Eye (tissue), 1 donor: ENCODE data around the gene HIRA.
"Not testable (repeated sequence)": the region's sequence is repeated elsewhere in the genome, so short reads cannot be mapped to it uniquely, and the experiment has no call there.

ENCODE experiments used
- DNase-seq: peaks from one replicate; pipeline ENCODE4 v3.0.0-alpha.2; 2015

Gene HIRA

DNA sequence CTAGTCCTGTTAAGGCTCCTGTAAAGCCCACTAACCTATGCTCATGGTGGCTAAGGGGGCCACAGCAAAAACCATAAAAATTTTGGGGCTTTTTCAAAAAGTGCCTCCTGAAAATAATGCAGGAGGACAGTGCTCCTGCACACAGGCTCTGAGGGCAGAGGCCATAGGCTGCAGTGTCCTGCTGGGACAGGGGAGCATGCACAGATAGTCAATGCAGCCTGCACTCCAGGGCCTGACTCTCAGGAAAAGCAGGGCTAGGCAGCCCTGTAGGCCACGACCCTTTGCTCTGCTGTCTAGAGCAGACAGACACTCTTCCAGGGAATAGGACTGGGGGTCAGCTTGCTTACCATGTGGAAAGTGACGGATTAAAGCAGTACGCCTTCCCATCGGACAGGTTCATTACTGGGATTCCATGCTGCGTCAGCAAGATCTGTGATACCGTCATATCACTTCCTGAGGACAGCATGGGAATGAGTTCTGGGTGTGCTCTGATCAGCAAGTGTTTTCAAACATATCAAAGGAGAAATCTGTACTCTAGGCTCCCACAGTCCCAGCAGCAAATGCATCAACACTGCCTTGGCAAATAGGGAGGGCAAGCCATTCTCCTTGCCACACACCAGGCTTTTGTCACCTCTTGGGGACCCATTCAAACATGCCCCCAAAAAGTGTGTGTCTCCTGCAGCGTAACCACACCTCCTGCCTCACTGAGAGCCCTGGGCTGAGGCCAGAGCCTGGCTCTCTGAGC is 75.9 kb downstream of the HIRA start:
- DNase-seq: no peak

DNA sequence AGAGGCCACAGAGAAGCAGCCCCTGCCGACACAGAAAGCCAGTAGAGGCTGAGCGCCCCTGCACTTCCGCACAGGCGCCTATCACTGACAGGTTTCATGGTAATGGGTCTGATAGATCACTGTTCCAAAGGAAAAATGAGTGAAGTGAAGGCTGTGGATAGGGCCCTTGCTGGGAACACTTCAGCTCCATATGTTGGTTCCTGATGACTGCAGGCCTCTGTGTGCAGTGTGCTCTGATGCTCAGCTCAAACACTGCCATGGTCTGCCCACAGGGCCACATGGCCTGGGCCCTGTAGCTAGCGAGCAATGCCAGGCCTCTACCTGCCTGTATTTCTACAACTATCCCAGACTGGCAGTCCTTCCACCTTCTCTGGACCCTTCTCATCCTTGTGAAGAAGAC is 77.3 kb downstream of the HIRA start:
- no peak for DNase-seq

DNA sequence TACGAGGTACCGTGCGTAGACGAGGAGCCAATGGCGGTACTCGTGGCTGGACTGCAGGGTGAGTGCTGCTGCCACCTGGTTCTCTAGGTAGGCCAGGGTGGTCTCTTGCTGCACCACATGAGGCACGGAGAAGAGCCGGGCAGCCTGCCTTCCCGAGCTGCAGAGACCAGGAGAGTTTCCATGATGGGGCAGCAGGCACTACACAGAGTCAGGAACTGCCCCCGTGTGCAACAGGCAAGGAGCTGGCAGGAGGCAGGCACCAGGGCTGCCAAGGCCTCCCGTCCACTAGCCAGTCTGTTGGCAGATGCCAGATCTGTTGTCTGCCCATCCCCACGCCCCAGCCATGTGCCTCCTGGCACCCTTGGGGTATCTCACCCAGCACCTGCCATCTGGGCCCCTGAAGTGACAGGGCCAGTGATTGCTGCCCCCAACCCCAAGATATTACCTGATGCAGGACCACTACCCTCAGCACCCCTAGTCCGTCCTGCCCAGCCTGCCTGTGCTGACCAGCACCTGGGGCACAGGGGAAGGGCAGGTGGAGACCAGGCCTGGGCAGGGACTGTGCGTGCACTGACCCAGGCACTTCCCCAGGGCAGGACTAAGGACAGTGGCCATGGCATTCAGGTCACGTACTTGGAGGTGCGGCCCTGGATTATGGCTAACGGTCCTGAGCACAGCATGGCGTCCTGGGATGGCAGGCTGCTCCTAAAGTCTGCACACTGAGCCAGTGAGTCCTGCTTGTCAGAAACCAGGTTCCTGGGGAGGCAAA is 78.0 kb downstream of the HIRA start:
- DNase-seq: no peak

DNA sequence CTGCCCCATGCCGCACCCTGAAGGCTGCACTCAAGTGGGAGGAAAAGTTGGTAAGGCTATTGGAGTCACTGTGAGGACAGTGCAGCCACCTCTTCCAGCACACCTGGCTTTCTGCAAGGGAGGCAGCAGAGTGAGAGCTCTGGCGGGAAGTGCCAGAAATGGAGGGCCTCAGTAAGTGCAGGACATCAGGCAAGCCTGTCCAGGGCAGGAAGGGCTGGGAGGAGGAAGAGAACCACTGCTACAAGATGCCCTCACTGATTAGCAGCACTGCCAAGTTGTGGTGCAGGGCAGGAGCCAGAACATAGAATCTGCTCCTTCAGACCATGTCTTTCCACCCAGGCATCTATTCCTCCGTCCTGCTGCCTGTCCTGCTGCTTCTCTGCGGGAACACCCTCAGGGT is 78.8 kb downstream of the HIRA start:
- no peak for DNase-seq

GRCh38 chr22:19352217-19352616 is 79.3 kb downstream of the HIRA start:
- DNase-seq: no peak

GRCh38 chr22:19351604-19352003 is 79.9 kb downstream of the HIRA start:
- DNase-seq: no peak

DNA sequence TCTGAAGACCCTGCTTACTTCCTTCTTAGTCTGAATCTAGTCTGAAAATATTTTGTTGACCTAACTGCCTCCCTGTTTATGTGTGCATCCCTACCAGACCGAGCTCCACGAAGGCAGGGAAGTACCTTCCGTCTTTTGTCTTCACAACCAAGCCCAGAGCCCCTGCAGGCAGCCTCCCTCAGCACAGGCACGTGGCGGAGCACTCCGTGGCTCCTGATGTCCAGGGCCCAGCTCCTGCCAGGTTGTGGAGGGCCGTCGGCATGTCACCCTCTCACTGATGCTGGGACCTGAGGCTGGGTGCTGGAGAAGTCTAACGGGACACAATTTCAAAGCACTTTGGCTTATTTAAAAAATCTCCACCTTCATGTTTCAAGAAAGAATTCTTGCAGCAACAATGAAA is 80.6 kb downstream of the HIRA start:
- DNase-seq: no peak

DNA sequence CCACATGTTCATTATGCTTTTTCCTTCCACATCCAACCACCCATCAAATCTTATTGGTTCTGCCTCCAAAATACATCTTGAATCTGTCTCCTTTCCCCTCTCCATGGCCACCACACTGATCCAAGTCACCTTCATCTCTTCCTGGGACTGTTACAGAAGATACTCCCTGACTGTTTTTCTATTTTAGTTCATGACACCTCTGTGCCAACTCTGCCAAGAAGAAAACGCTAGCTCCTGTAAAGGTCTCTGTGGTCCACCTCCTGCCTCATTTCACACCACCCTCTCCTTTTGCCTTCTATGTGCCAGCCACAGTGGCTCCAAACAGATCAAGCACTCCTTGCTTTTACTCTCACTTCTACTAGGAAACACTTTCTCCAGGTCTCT is 81.1 kb downstream of the HIRA start:
- no peak for DNase-seq

DNA sequence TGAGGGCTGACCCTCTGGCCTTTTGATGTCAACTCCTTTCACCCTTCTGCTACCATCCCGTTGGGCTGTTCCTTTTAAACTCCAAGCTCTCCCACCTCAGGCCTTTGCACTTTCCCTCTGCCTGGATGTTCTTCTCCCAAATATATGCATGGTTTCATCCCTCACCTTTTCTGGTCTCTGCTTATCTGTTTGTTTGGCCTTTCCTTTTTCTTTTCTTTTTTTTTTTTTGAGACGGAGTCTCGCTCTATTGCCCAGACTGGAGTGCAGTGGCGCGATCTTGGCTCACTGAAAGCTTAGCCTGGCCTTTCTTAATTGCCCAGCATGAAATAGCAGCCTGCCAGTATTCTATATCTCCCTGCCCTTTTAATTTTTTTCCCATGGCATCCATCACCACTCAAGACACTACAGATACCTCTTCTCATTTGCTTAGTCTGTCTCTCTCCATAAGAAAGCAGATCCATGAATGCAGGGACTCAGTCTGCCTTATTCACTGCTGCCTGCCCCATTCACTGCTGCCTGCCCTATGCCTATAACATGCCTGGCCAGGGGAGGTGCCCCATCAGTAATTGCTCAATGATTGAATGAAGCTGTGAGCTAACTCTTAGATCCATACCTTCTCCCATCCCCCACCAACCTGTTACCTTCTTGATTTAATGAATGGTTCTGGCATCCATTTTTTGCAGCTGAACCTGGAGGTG is 81.6 kb downstream of the HIRA start:
- no peak for DNase-seq

DNA sequence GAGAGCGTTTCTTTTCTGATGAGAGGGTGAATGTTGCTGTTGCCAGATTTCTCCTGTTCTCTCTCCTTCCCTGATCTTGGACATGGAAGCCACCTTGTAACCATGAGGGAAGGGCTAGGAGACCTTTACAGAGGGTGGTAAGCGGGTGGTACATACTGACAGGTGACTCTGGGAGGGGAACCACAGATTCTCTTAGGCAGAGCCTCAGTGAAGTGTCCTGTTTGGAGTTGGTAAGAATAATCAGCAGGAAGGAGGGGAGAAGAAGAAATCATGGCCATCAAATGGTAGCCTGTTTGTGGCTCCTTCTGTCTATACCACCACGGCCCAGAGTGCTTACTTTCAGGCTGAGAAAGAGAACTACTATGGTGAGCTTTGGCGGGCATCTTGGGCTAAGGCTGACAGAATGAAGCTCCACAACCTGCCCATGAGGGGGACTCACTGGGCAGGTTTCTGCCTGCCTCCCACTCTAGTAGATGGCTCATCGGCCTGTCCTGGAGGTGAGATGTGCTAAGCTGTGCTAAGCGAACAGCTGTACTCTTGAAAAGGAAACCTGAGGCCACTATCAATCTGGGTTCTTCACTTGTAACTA is 84.8 kb downstream of the HIRA start:
- DNase-seq: no peak

GRCh38 chr22:19344420-19344819 is 87.1 kb downstream of the HIRA start:
- DNase-seq: no peak

DNA sequence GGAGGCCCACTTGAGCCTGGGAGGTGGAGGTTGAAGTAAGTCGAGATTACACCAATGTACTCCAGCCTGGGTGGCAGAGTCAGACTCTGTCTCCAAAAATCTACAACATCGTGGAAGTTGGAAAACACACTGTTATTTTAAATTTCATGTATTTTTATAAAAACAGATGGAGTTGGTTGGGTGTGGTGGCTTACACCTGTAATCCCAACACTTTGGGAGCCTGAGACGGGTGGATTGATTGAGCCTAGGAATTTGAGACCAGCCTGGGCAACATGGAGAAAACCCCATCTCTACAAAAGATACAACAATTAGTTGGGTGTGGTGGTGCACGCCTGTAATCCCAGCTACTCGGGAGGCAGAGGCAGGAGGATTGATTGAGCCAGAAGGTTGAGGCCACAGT is 88.1 kb downstream of the HIRA start:
- DNase-seq: no peak

DNA sequence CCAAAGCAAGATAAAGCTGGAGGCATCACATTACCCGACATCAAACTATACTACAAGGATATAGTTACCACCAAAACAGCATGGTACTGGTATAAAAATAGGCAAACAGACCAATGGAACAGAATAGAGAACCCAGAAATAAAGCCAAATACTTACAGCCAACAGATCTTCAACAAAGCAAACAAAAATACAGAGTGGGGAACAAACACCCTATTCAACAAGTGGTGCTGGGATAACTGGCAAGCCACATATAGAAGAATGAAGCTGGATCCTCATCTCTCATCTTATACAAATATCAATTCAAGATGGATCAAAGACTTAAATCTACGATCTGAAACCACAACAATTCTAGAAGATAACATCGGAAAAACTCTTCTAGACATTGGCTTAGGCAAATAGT is 90.0 kb downstream of the HIRA start:
- DNase-seq: no peak

DNA sequence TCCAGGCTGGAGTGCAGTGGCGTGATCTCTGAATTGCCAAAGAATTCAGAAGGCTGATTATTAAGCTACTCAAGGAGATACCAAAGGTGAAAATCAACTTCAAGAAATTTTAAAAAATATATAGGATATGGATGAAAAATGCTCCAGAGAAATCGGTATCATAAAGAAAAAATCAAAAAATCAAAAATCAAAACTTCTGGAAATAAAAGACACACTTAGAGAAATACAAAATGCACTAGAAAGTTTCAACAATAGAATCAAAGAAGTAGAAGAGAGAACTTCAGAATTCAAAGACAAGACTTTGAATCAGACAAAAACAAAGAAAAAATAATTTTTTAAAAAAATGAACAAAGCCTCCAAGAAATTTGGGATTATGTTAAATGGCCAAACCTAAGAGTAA is 94.4 kb downstream of the HIRA start:
- DNase-seq: peak; percentile 15

DNA sequence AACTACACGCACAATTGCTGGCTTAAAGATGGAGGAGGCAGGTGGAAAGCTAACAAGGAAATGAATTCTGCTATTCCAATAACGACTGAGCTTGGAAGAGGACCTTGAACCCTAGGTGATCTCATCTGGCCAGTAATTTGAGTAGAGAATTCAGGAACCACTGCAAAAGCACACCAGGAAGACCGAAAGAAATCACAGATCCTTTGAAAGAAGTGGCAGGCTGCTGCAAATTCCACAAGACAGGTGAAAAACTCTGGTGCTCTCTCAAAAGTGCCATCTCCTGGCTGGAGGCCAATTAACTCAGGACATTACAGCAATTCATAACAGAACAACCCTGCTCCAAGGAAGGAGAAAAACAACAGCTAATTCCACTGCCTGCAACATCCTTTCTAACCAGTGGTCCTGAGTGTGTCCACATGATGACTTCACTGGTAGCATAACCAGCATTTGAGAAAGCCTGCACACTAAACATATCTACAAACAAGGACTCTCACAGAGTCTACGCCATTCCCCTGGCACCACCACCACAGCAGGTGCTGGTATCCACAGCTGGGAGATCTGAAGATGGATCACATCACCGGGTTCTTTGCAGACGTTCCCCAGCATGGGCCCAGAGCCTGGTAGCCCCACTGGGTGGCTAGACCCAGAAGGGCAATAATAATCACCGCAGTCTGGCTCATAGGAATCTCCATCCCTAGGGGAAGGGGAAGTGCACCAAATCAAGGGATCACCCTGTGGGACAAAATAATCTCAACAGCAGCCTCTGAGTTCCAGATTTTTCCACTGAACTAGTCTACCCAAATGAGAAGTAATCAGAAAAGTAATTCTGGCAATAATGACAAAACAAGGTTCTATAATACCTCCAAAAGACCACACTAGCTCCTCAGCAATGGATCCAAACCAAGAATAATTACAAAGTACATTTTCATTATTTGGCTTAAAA is 95.1 kb downstream of the HIRA start:
- DNase-seq: no peak

DNA sequence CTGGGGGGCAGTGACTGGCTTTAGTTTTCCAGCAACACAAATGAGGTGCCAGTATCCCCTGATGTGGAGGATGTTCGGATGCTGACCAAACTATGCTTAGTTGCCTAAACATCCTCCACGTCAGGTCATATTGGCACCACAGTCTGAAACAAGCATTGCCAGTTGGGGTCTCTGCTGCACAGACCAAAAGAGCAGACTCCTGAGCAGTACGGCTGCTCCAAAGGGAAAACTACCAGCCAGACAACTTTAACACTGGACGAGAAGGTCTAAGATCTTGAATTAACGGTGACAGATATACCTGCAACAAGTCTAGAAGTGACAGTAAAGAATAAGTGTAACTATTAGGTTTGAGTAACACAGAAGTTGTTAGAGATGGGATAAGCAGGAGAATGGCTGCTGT is 99.6 kb downstream of the HIRA start:
- no peak for DNase-seq

GRCh38 chr22:19331474-19331873 is 100.1 kb downstream of the HIRA start:
- no peak for DNase-seq

- DNase-seq: no peak
These were observed 100.6 kb downstream of the HIRA start for GRCh38 chr22:19330865-19331418.

GRCh38 chr22:19330205-19330604 is 101.3 kb downstream of the HIRA start:
- peak; percentile 3 for DNase-seq

- DNase-seq: no peak
These were observed 102.1 kb downstream of the HIRA start for GRCh38 chr22:19329454-19329853.

GRCh38 chr22:19325296-19325948 is 106.1 kb downstream of the HIRA start:
- DNase-seq: no peak

GRCh38 chr22:19323420-19323819 is 108.1 kb downstream of the HIRA start:
- DNase-seq: not testable (repeated sequence)
